ENCODE results near the gene FAM83F.

The FAM83F gene

DNA sequence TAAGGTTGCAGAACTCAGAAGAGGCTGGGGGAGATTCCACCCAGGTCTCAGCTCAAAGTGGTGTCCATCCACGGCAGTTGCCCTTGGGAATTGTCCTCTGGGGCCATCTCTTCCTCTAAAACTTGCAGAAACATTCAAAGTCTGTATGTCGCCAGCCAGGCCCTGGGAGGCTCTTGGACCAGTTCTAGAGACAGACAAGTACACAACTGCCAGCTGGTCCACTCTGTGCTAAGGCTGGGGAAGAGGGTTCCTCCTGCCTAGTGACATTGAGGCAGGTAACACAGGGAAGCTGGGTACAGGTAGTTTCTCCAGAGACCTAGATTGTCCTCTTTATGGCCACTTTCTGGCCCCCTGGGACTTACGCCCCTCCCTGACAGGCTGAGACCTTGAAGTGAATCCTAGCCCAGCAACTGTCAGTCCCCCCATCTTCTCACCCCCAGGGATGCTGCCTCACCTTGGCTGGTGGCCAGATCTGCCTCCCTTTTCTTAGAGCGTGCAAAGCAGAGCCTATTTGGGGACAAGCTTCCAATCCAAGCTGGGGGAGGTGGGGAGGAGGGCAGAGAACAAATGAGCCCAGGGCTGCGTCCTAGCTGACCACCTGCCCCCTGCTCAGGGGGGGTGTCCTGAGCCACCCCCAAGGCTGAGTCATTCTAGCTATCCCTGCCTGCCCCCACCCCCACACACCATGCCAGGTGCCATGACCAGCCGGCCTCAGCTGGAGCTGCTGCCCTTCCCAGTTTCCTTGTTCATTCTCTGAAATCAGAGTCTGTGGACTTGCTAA, 8.4 kb downstream of the FAM83F start:
- Histone ChIP-seq H3K36me3 (ENCODE audit: insufficient read depth, low read length) (no peaks in the 10 kb centered on the region), H3K4me3 (ENCODE audit: low read length) (no peak overlapping the region), H3K27me3 (ENCODE audit: insufficient read depth, low read length) (peaks cover 5% of the 10 kb centered on the region), H2AFZ (ENCODE audit: low read depth, low read length) (no peak overlapping the region), H3K9me3 (ENCODE audit: low read length) (no peaks in the 10 kb centered on the region), H3K4me1 (ENCODE audit: insufficient read depth, low read length) (peaks cover 16% of the 10 kb centered on the region)

DNA sequence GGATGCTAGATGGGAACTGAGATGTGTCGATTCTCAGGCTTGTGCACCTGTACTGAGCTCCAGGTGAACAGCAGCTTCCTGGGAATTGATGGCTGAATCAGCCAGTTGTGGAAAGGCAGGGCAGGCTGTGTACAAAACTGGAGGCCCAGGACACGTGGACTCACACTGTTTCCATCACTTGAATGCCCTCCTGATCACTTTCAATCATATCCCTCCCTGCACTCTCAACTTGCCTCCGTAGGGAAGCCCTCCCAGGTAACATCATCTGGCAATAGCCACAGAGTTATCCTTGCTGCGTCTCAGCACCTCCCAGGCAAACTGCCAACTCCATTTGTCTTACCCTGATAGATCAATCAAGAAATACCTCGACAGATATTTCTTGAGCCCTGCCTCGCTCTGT, 10.1 kb downstream of the FAM83F start:
- H3K36me3 ChIP-seq (ENCODE audit: insufficient read depth, low read length): no peaks in the 10 kb centered on the region
- no peak overlapping the region for H2AFZ ChIP-seq (ENCODE audit: low read depth, low read length)
- peaks cover 15% of the 10 kb centered on the region for H3K4me1 ChIP-seq (ENCODE audit: insufficient read depth, low read length)
- peaks cover under 1% of the 10 kb centered on the region for H3K27me3 ChIP-seq (ENCODE audit: insufficient read depth, low read length)
- H3K4me3 ChIP-seq (ENCODE audit: low read length): no peak overlapping the region
- H3K9me3 ChIP-seq (ENCODE audit: low read length): no peaks in the 10 kb centered on the region

DNA sequence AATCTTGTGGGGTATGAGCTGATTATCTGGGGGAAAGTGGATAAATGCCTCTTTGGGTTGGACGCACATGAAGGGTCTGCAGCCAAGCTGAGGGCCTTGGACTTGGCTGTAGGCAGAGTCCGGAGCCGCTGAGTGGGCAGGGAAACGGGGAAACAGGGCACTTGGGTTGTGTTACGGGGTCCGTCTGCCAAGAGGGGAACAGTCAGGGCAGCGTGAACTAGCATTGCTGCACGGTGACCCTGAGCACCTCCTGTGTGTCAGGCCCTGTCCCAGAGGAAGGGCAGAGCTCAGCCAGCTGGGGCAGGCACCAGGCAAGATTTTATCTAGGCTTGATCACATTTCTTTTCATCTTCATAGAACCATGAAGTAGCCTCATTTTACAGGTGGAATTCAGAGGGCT, 11.9 kb downstream of the FAM83F start:
- Histone ChIP-seq H3K27me3 (ENCODE audit: insufficient read depth, low read length) (no peaks in the 10 kb centered on the region), H2AFZ (ENCODE audit: low read depth, low read length) (no peak overlapping the region), H3K4me1 (ENCODE audit: insufficient read depth, low read length) (peaks cover 18% of the 10 kb centered on the region), H3K36me3 (ENCODE audit: insufficient read depth, low read length) (no peaks in the 10 kb centered on the region), H3K9me3 (ENCODE audit: low read length) (no peaks in the 10 kb centered on the region), H3K4me3 (ENCODE audit: low read length) (no peak overlapping the region)

DNA sequence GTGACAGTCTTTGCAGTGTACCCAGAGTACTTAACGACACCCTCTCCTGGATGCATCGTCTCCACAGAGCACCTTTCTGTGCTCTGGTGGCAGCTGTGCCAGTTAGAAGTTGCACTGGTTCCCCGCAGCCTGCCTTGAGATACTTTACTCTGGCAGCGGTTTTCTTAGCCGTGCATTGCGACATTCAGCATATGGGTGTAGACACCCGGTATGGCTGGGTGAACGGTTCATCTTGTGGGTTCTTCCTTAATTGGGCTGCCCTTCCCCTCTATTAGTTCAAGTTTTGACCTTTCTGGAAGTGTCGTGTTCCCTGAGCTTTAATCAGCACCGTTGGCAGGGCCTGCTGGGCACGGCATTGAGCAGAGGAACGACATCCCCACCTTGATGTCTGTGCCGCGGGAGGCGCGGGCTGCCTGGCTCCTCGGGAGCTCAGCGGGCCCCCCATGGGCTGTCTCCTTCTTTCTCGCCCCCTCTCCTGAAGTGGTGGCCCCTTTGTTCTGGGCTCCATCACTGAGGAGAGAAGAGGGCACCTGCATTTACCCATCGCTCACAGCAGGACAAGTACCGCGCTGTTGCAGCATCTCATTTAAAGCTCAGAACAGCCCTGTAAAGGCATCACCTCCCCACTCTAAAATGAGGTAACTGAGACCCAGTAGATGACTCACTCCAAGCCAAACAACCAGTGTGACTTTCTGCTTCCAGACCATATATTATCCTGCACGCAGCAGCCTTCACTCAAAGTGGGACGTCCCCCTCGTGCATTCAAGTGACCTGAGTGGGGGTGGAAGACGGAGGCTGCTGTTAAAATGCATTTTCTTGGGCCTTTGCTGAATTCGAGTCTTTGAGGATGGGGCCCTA, 13.3 kb downstream of the FAM83F start:
- Histone ChIP-seq H3K27me3 (ENCODE audit: insufficient read depth, low read length) (no peaks in the 10 kb centered on the region), H3K36me3 (ENCODE audit: insufficient read depth, low read length) (no peaks in the 10 kb centered on the region), H3K4me1 (ENCODE audit: insufficient read depth, low read length) (peaks cover 18% of the 10 kb centered on the region)

DNA sequence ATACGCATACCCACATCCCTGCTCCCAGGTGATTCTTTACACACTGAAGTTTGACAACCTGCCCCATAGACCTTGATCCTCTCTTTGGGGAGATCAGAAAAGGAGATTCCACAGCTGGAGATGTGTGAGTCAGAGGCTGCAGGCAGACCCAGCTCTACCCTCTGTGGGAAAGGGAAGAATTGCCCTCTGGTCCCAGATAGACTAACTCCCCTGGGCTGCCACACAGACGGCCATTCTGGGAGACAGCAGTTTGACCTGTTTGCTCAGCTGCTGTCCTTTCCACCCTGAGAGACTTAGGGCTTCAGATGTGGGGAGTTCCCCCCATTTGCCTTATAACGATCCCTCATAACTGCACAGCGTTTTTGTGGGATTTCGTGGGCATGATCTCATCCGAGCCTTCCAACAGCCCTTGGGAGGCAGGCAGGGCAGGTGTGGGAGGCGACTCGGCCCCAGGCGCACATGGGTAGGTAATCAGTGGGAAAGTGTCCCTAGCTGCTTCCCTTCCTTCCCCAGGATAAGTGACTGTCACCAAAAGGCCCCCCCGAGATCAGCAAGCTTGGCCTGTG, 14.1 kb downstream of the FAM83F start:
- Histone ChIP-seq H3K9me3 (ENCODE audit: low read length) (no peaks in the 10 kb centered on the region), H2AFZ (ENCODE audit: low read depth, low read length) (no peak overlapping the region), H3K27me3 (ENCODE audit: insufficient read depth, low read length) (no peaks in the 10 kb centered on the region), H3K36me3 (ENCODE audit: insufficient read depth, low read length) (no peaks in the 10 kb centered on the region), H3K4me3 (ENCODE audit: low read length) (no peak overlapping the region), H3K4me1 (ENCODE audit: insufficient read depth, low read length) (peaks cover 18% of the 10 kb centered on the region)

More for the DNA sequence above, 13.3 kb downstream of the FAM83F start:
- Histone ChIP-seq H3K4me3 (ENCODE audit: low read length) (no peak overlapping the region), H3K9me3 (ENCODE audit: low read length) (no peaks in the 10 kb centered on the region), H2AFZ (ENCODE audit: low read depth, low read length) (no peak overlapping the region)

DNA sequence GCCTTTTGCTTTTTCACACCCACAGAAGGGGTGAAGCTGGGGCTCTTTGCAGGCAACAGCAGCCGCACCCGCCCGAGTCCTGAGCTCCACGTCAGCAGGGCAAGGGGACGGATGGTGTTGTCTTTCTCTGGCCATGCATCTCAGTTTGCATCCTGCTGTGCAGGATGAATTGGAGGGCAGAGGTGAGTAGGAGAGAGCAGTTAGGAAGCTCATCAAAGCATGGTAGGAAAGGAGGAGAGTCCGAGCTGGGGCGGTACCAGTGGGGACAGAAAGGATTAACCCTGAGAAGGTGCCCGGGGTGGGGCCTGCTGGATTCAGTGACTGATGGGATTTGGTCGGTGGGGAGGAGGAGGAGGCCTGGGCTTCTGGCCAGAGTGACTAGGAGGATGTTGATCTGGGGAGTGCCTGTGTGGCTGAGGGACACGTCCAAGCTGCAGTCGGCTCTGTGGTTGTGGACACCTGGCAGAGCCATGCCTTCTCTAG, 14.6 kb downstream of the FAM83F start:
- Histone ChIP-seq H3K4me1 (ENCODE audit: insufficient read depth, low read length) (peaks cover 18% of the 10 kb centered on the region), H3K27me3 (ENCODE audit: insufficient read depth, low read length) (no peaks in the 10 kb centered on the region), H3K36me3 (ENCODE audit: insufficient read depth, low read length) (no peaks in the 10 kb centered on the region), H2AFZ (ENCODE audit: low read depth, low read length) (no peak overlapping the region), H3K4me3 (ENCODE audit: low read length) (no peak overlapping the region), H3K9me3 (ENCODE audit: low read length) (no peaks in the 10 kb centered on the region)

DNA sequence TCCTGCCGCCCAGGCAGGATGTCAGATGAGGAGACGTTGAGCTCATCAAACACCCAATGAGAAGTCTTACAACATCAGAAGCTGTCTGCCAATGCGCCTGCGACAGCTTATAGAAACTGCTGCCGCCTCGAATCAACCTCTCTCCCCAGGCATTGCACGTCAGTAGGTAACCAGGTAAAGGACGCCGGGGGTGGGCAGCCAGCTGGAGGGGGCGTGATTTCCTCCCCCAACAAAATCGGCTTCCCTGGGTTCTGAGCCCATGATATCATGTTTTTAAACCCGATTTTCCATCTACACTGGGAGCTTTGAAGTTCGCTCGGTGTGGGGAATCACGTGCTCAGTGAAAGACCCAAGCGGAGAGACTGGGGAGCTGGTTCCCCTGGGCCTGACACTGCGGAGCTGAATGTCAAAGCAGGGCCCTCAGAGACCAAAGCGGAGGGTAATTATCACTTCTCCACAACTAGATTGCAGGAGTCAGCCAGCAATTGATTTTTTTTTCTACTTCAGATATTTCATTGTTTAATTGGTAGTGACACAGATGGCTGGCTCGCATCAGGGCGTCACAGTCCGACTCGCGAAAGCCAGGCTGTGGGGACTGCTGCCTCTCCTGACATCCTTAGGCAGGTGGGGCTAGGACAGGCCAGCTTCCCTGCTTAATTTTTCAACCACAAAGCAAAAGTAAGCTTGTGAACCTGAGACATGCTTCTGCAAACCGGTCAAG, 15.4 kb downstream of the FAM83F start:
- Histone ChIP-seq H2AFZ (ENCODE audit: low read depth, low read length) (no peak overlapping the region), H3K4me3 (ENCODE audit: low read length) (no peak overlapping the region), H3K4me1 (ENCODE audit: insufficient read depth, low read length) (peaks cover 18% of the 10 kb centered on the region), H3K9me3 (ENCODE audit: low read length) (no peaks in the 10 kb centered on the region), H3K36me3 (ENCODE audit: insufficient read depth, low read length) (no peaks in the 10 kb centered on the region), H3K27me3 (ENCODE audit: insufficient read depth, low read length) (no peaks in the 10 kb centered on the region)

DNA sequence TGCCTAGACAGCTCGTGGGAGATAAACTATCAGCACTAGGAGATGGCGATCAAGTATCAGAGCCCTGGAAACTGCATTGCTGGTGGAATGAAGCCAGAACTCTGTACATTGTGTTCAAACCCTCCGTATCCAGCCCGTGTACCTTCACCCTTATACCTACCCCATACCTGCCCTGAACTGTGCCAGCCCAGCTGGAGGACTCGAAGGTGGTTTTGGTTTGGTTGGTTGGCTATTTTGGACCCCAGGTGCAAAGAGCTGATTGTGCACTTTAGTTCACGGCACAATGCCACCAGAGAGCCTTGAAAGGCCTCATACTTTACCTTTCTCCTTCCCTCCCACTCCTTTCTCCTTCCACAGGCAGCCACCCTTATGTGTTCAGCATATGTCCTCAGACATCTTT, 16.0 kb downstream of the FAM83F start:
- Histone ChIP-seq H2AFZ (ENCODE audit: low read depth, low read length) (no peak overlapping the region), H3K36me3 (ENCODE audit: insufficient read depth, low read length) (no peaks in the 10 kb centered on the region), H3K27me3 (ENCODE audit: insufficient read depth, low read length) (no peaks in the 10 kb centered on the region), H3K9me3 (ENCODE audit: low read length) (no peaks in the 10 kb centered on the region), H3K4me3 (ENCODE audit: low read length) (no peak overlapping the region), H3K4me1 (ENCODE audit: insufficient read depth, low read length) (peaks cover 18% of the 10 kb centered on the region)

DNA sequence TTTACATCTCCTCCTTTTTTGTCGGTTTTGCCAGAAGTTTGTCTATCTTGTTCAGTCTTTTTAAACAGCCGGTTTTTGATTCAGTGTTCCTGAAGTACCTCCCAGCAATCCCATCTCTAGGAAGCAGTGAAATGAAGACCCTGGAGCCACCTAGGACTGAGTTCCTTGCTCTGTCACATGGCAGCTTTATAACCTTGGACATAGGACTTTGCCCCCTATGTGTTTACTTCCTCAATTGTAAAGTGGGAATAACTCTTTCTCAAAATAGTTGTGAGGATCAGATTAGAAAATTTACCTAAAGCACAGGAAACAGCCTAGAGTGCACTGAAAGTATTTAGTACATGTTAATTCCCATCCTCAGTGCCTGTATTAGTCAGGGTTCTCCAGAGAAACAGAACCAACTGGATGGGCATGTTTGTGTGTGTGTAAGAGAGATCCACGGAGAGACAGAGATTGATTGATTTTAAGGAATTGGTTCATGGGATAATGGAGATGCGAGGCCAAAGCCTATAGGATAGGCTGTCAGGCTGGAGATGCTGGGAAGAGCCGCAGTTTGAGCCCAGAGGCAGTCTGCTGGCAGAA, 20.0 kb downstream of the FAM83F start:
- H3K9me3 ChIP-seq (ENCODE audit: low read length): no peaks in the 10 kb centered on the region
- no peak overlapping the region for H3K4me3 ChIP-seq (ENCODE audit: low read length)
- peaks cover 7% of the 10 kb centered on the region for H3K4me1 ChIP-seq (ENCODE audit: insufficient read depth, low read length)
- H3K27me3 ChIP-seq (ENCODE audit: insufficient read depth, low read length): no peaks in the 10 kb centered on the region
- H2AFZ ChIP-seq (ENCODE audit: low read depth, low read length): no peak overlapping the region
- no peaks in the 10 kb centered on the region for H3K36me3 ChIP-seq (ENCODE audit: insufficient read depth, low read length)

DNA sequence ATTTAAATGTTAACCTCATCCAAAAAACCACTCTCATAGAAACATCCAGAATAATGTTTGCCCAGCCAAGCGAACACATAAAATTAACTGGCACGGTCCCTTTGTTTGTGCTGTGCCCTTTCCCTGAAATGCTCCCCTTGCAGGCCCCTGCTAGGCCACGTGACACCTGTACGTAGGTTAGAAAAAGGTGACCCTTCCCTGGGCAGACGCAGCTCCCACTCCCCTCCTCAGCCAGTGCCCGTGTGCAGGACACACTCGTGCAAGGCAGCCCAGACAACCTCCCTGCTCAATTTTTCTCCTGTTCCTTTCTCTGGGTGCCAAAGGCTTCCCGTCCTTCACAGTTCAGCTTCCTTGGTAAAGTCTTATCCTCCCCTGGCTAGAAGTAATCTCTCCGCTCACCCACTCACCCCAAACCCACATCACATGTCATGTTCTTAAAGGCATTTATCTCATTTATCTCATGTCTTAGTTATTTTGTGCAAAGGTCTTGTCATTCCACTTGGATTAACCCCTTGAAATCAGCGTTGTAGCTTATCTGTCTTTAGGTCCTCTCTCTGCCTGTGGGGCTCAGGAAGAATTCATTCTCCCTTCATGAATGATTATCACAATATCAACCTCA, 20.7 kb downstream of the FAM83F start:
- Histone ChIP-seq H3K27me3 (ENCODE audit: insufficient read depth, low read length) (no peaks in the 10 kb centered on the region), H3K9me3 (ENCODE audit: low read length) (no peaks in the 10 kb centered on the region), H2AFZ (ENCODE audit: low read depth, low read length) (no peak overlapping the region), H3K4me1 (ENCODE audit: insufficient read depth, low read length) (peaks cover 3% of the 10 kb centered on the region), H3K36me3 (ENCODE audit: insufficient read depth, low read length) (no peaks in the 10 kb centered on the region), H3K4me3 (ENCODE audit: low read length) (no peak overlapping the region)

DNA sequence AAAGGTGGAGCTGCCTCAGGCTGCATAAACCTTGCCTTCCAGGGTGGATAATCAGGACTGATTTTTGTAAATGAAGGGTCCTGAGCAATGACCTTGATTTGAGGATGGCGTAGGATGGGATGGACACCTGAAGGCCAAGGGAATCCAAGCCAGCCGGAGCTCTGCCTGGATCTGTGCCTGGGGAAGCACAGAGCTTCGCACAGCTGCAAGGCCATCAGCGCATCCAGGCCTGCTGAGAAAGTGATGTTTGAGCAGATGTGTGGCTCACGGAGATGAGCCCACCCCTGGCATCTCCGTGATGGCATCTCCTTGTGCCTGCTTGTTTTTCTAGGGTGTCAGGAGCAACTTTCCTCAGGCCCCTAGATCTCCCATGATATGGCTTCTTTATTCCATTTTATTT, 23.3 kb downstream of the FAM83F start:
- H3K4me1 ChIP-seq (ENCODE audit: insufficient read depth, low read length): peaks cover 1% of the 10 kb centered on the region
- H3K27me3 ChIP-seq (ENCODE audit: insufficient read depth, low read length): no peaks in the 10 kb centered on the region
- H3K4me3 ChIP-seq (ENCODE audit: low read length): no peak overlapping the region
- no peak overlapping the region for H2AFZ ChIP-seq (ENCODE audit: low read depth, low read length)
- H3K9me3 ChIP-seq (ENCODE audit: low read length): no peaks in the 10 kb centered on the region
- H3K36me3 ChIP-seq (ENCODE audit: insufficient read depth, low read length): no peaks in the 10 kb centered on the region

DNA sequence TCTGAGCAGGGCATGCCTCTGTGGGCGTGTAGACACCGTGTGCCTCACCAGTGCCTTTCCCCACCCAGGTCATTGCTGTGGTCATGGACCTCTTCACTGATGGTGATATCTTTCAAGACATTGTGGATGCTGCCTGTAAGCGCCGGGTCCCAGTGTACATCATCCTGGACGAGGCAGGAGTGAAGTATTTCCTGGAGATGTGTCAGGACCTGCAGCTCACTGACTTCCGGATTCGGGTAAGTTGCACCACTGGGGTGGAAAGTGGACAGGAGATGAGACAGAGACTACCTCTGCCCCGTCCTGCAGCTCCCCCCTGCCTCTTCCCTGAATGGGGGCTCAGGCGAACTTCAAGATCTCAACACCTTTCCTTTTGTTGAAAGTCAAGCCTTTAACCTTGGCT, 24.3 kb downstream of the FAM83F start:
- Histone ChIP-seq H2AFZ (ENCODE audit: low read depth, low read length) (no peak overlapping the region), H3K4me1 (ENCODE audit: insufficient read depth, low read length) (peaks cover 7% of the 10 kb centered on the region), H3K9me3 (ENCODE audit: low read length) (no peaks in the 10 kb centered on the region), H3K27me3 (ENCODE audit: insufficient read depth, low read length) (no peaks in the 10 kb centered on the region), H3K36me3 (ENCODE audit: insufficient read depth, low read length) (no peaks in the 10 kb centered on the region), H3K4me3 (ENCODE audit: low read length) (no peak overlapping the region)

All from neuron (in vitro differentiated cells).